ENCODE measurements around the gene CS.
"Not testable (repeated sequence)": the region's sequence is repeated elsewhere in the genome, so short reads cannot be mapped to it uniquely, and the experiment has no call there.

- TF ChIP-seq CTCF (IDR thresholded peaks at IDR 0.05; ENCODE audit: insufficient read depth, low read depth, low read length); EZH2 (IDR thresholded peaks at IDR 0.05; ENCODE audit: insufficient read depth, low read length): not testable (repeated sequence)
Measured at GRCh38 chr12:56272468-56272867, 27.7 kb downstream of the CS start.

All from astrocyte (in vitro differentiated cells and primary cell).